ENCODE data around the gene MKX. TPM values are rescaled to one million over a fixed set of nuclear protein-coding genes. Genes with fewer than 3 reads are reported as not detected.

Gene MKX
- total RNA-seq, 2 donors from 2014 or later, result 0.22 to 0.63 TPM

GRCh38 chr10:27659786-27660185, 85.8 kb downstream of the MKX start:
- Histone ChIP-seq H3K27ac (no peak overlapping the region), H3K9me3 (no peaks in the 10 kb centered on the region), H3K4me3 (no peak overlapping the region), H3K36me3 (no peaks in the 10 kb centered on the region), H3K27me3 (no peaks in the 10 kb centered on the region), H3K4me1 (no peaks in the 10 kb centered on the region)
- TF ChIP-seq CTCF (IDR thresholded peaks at IDR 0.05), result no peak
- DNase-seq (ENCODE audit: low spot score), result no peak

- Histone ChIP-seq H3K4me3 (no peak overlapping the region), H3K27ac (no peak overlapping the region)
These were observed 86.8 kb downstream of the MKX start for GRCh38 chr10:27658788-27659187.

GRCh38 chr10:27655296-27655695, 90.3 kb downstream of the MKX start:
- Histone ChIP-seq H3K4me1 (no peaks in the 10 kb centered on the region), H3K9me3 (no peaks in the 10 kb centered on the region), H3K27ac (no peak overlapping the region), H3K4me3 (no peak overlapping the region), H3K27me3 (no peaks in the 10 kb centered on the region), H3K36me3 (no peaks in the 10 kb centered on the region)
- no peak for TF ChIP-seq CTCF (IDR thresholded peaks at IDR 0.05)
- DNase-seq (ENCODE audit: low spot score), result no peak

More at GRCh38 chr10:27658788-27659187, 86.8 kb downstream of the MKX start:
- DNase-seq (ENCODE audit: low spot score), result no peak
- H3K4me1 ChIP-seq, result no peaks in the 10 kb centered on the region
- H3K27me3 ChIP-seq, result no peaks in the 10 kb centered on the region
- no peaks in the 10 kb centered on the region for H3K36me3 ChIP-seq
- no peak for TF ChIP-seq CTCF (IDR thresholded peaks at IDR 0.05)
- no peaks in the 10 kb centered on the region for H3K9me3 ChIP-seq

GRCh38 chr10:27654284-27654683, 91.3 kb downstream of the MKX start:
- no peak for DNase-seq (ENCODE audit: low spot score)
- Histone ChIP-seq H3K9me3 (no peaks in the 10 kb centered on the region), H3K27ac (no peak overlapping the region), H3K4me1 (no peaks in the 10 kb centered on the region), H3K27me3 (no peaks in the 10 kb centered on the region), H3K4me3 (no peak overlapping the region), H3K36me3 (no peaks in the 10 kb centered on the region)
- no peak for TF ChIP-seq CTCF (IDR thresholded peaks at IDR 0.05)

GRCh38 chr10:27646604-27647175, 98.9 kb downstream of the MKX start:
- H3K27ac ChIP-seq, result no peak overlapping the region
- no peak for TF ChIP-seq CTCF (IDR thresholded peaks at IDR 0.05)
- H3K27me3 ChIP-seq, result no peaks in the 10 kb centered on the region
- H3K4me1 ChIP-seq, result no peaks in the 10 kb centered on the region
- peaks cover 0 to 8% of the 10 kb centered on the region in 2 donors for H3K9me3 ChIP-seq
- no peak for DNase-seq (ENCODE audit: low spot score)
- H3K4me3 ChIP-seq, result no peak overlapping the region
- H3K36me3 ChIP-seq, result no peaks in the 10 kb centered on the region

GRCh38 chr10:27646194-27646593, 99.4 kb downstream of the MKX start:
- no peak overlapping the region for H3K27ac ChIP-seq
- H3K4me1 ChIP-seq, result no peaks in the 10 kb centered on the region
- no peak overlapping the region for H3K4me3 ChIP-seq
- H3K36me3 ChIP-seq, result no peaks in the 10 kb centered on the region
- DNase-seq (ENCODE audit: low spot score), result no peak
- no peaks in the 10 kb centered on the region for H3K27me3 ChIP-seq
- peaks cover 0 to 10% of the 10 kb centered on the region in 2 donors for H3K9me3 ChIP-seq
- no peak for TF ChIP-seq CTCF (IDR thresholded peaks at IDR 0.05)
